Fibroblast of mammary gland (primary cell): ENCODE results near the gene DPH3.

ENCODE experiments used
- DNase-seq: peaks from one replicate; pipeline ENCODE4 v3.0.0-alpha.2; 2010; ENCODE audit warnings: low read depth
- H3K4me3 ChIP-seq: 2 replicates; pipeline ENCODE4 v1.5.1; 2011; ENCODE audit warnings: low read depth, mild to moderate bottlenecking, low read length, moderate library complexity; ENCODE audit not compliant: control insufficient read depth
- CTCF ChIP-seq: conservative IDR thresholded peaks from 2 replicates; pipeline ENCODE4 v1.5.1; 2011; ENCODE audit warnings: low read depth, low read length, inconsistent platforms; ENCODE audit not compliant: control insufficient read depth, insufficient read depth

Gene DPH3

GRCh38 chr3:16300307-16300706, 35.6 kb upstream of the DPH3 start:
- DNase-seq = no peak
- no peak for TF ChIP-seq CTCF
- H3K4me3 ChIP-seq = no peak overlapping the region

GRCh38 chr3:16299746-16300145, 35.0 kb upstream of the DPH3 start:
- no peak for DNase-seq
- no peak for TF ChIP-seq CTCF
- no peak overlapping the region for H3K4me3 ChIP-seq

GRCh38 chr3:16298891-16299290, 34.1 kb upstream of the DPH3 start:
- H3K4me3 ChIP-seq = no peak overlapping the region
- no peak for TF ChIP-seq CTCF
- no peak for DNase-seq

GRCh38 chr3:16297997-16298885, 33.5 kb upstream of the DPH3 start:
- DNase-seq = no peak
- no peak for TF ChIP-seq CTCF

GRCh38 chr3:16295298-16295890, 30.7 kb upstream of the DPH3 start:
- TF ChIP-seq CTCF = no peak
- no peak overlapping the region for H3K4me3 ChIP-seq
- no peak for DNase-seq

More at GRCh38 chr3:16297997-16298885, 33.5 kb upstream of the DPH3 start:
- H3K4me3 ChIP-seq = no peak overlapping the region

GRCh38 chr3:16294844-16295243, 30.1 kb upstream of the DPH3 start:
- no peak overlapping the region for H3K4me3 ChIP-seq
- TF ChIP-seq CTCF = no peak
- no peak for DNase-seq
